GM18505 (cell line): Measurements from ENCODE around the gene SPDYE17.
"Not testable (repeated sequence)": the region's sequence is repeated elsewhere in the genome, so short reads cannot be mapped to it uniquely, and the experiment has no call there.

Source experiments
- ATAC-seq: cut with Tn5 transposase; IDR thresholded peaks from one replicate; pipeline ENCODE4 v1.9.1; 2021; ENCODE audit not compliant: unreplicated experiment

The SPDYE17 gene, protein sequence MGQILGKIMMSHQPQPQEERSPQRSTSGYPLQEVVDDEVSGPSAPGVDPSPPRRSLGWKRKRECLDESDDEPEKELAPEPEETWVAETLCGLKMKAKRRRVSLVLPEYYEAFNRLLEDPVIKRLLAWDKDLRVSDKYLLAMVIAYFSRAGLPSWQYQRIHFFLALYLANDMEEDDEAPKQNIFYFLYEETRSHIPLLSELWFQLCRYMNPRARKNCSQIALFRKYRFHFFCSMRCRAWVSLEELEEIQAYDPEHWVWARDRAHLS

DNA sequence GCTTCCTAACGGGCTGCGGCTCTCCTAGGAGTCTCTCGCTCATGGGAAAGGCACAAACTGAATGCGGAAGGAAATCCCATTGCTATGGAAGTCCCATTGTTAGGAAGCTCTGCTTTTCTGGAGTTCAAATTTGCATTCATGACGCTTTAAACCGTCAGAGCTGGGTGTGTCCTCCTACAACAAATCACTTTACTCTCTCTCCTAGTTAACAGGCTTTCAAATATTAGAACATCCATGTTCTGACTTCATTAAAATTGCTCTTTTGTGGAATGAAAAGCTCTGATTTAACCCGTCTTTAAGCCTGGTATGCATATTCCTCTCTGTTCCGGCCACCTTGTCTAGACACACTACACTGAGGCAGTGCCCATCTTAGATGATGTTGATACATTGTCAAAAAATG is at the start of gene SPDYE17:
Gene SPDYE17, minus strand, starts transcription at position 101 of the 400 bp plus-strand sequence. CDS start 1,791 bp downstream, outside the sequence.
- ATAC-seq = not testable (repeated sequence)

DNA sequence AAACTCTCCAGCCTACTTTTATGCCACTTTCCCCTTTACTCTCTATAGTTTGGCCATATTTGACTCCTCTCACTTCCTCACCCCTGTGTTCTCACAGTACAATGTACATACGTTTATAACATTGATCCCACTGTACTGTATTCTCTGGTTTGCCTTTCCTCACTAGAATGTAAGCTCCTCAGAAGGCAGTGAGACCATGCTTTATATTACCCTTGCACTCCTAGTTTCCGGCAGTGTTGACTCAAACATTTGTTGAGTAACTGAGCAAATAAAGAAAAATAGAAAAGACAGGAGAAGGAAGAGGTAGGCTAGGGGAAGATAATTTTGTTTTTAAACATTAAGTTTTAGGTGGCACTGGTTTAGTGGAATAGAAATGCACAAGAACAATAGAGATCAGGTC is 48.1 kb upstream of the SPDYE17 start:
- not testable (repeated sequence) for ATAC-seq

- not testable (repeated sequence) for ATAC-seq
These were observed 47.5 kb upstream of the SPDYE17 start for GRCh38 chr7:77079624-77080023.

GRCh38 chr7:77079112-77079511 is 47.0 kb upstream of the SPDYE17 start:
- ATAC-seq = not testable (repeated sequence)

DNA sequence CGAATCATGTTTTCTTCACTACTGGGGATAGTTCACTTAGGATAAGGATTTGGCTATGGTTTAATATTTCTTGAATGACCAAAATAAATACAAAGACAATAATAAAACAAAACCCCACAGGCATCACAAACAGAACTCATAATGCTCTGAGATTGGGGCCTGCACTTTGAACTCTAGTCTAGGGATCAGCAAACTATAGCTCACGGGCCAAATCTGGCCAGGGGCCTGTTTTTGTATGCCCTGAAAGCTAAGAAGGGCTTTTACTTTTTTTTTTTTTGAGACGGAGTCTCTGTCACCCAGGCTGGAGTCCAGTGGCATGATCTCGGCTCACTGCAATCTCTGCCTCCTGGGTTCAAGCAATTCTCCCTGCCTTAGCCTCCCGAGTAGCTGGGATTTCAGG is 44.9 kb upstream of the SPDYE17 start:
- ATAC-seq = not testable (repeated sequence)

DNA sequence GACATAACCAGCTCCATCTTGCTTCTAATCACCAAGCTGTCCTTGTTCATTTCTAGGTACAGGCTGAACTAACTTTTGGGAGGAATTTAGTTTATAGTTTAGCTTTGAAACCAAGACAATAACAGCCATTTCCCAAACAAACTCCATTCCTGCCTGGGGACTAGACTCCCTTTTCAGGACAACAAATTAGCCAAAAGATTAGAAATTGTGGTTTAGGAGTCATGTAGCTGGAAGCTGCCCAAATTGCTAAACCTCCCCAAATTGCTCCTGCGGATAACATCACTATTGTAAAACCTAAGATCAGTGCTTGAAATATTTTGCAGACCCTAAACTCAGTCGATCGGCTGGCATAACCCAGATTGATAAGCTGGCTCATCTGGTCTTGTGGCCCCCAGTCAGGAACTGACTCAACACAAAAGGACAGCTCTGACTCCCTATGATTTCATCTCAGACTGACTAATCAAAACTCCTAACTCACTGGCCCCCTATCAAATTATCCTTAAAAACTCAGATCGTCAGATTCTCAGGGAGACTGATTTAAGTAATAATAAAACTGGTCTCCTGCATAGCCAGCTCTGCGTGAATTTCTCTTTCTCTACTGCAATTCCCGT is 42.7 kb upstream of the SPDYE17 start:
- not testable (repeated sequence) for ATAC-seq

- not testable (repeated sequence) for ATAC-seq
These were observed 38.9 kb upstream of the SPDYE17 start for GRCh38 chr7:77071108-77071507.

- not testable (repeated sequence) for ATAC-seq
These were observed 33.7 kb upstream of the SPDYE17 start for GRCh38 chr7:77065869-77066268.

GRCh38 chr7:77063732-77064131 is 31.6 kb upstream of the SPDYE17 start:
- not testable (repeated sequence) for ATAC-seq

- not testable (repeated sequence) for ATAC-seq
These were observed 30.4 kb upstream of the SPDYE17 start, which contains the start of gene SPDYE18 for GRCh38 chr7:77062557-77062956. Gene SPDYE18, minus strand, starts transcription at chr7:77062558. Its CDS starts 2,046 bp downstream, at chr7:77060512.

DNA sequence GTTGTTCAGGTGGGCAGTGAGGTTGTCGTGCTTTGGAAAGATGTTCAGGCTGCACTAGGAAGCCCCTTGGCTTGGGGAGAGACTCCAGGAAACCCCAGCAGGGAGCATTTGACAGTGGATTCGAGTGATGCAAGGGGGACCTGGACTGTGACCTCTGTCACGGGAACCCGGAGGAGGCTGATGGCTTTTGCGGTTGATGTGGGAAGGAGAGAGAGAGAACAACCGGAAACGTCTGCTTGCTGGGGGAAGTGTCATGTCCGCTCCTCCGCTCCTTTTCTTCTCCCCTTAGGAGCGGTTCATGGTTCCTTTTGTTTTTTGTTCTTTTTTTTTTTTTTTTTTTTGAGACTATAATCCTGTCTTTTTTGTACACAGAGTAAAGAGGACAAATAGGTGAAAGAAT is 5.8 kb downstream of the SPDYE17 start:
- not testable (repeated sequence) for ATAC-seq

DNA sequence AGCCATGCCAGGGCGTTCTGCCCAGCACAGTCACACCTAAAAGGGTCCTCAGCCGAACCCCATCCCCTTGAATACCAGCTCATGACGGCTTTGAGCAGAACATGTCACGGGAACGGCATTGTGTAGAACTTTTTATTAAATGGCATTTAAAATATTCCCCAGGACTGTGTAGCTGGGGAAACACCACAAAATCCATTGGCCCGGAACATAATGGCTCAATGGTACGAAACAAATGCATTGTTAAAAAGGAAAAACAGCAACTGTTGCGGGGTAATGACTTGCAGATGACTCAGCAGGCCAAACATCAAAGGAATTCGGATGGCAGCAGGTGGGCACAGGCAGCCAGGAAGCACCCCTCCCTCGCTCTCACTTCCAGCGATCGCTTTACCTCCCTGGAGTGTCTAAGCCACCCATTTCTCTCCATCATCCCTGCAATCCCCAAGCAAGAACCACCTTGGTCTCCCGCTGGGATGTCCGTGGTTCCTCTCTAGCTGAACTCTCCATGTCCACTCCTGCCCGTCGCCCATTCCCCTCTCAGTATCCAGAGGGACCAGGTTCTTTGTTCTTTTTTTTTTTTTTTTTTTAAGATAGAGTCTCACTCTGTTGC is 22.0 kb downstream of the SPDYE17 start:
- ATAC-seq = not testable (repeated sequence)

GRCh38 chr7:77008000-77008399 is 24.2 kb downstream of the SPDYE17 start:
- ATAC-seq = not testable (repeated sequence)

DNA sequence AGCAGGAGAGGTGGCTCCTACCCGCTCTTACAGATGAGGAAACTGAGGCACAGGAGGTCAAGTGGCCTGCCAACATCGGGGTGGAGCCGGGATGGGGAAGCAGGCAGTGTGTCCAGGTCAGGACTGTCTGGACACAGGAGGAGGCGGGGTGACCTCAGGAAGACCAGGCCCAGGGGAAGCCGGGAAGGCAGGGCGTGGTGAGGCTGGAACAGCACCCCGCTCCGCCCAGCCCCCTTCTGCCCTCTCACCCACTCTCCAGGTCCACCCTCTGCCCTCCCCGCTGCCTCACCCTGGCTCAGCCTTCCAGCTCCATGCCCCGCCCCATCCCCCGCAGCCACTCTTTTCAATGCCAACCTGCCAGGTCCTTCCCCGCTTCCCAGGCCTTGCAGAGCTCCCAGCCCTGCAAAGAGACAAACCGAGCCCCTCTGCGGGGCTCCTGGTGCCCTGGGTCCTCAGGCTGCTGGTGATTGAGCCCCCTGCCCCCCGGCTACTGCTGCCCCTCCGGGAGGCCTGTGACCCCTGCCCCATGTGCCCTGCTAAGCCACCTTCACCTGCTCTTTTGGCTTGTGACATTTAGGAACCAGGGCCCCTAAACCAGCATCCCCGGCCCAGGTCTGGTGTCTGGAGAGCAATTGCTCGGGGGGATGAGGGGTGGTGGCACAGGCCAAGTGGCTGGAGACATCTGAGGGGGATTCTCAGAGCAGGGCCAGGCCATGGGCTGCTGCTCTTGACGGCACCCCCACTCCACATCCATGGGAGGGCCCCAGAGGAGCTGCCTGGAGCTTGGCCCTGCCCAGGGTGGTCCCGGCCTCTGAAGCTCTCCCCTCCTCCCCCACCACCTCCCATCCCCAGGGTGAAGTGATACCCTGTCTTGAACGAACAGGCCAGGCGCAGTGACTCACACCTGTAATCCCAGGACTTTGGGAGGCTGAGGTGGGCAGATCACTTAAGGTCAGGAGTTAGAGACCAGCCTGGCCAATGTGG is 25.7 kb downstream of the SPDYE17 start:
- ATAC-seq = not testable (repeated sequence)

GRCh38 chr7:77005461-77006057 is 26.6 kb downstream of the SPDYE17 start:
- not testable (repeated sequence) for ATAC-seq

DNA sequence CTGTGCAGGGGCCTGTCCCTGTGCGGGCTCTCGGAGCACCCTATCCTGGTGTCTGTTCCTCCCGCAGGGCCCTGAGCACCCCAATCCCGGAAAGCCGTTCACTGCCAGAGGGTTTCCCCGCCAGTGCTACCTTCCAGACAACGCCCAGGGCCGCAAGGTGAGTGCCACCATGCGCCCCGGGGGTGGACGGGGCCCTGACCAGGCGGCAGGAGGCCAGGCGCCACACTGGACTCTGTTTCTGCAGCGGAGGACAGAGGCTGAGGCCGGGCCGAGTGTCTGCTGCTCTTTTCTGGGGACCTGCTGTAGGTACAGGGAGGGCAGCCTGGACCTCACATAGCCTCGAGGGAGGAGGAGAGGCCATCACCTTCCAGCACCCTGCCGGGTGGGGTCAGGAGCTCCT is 28.0 kb downstream of the SPDYE17 start:
- ATAC-seq = not testable (repeated sequence)

- ATAC-seq = not testable (repeated sequence)
These were observed 28.9 kb downstream of the SPDYE17 start for GRCh38 chr7:77003241-77003640.

DNA sequence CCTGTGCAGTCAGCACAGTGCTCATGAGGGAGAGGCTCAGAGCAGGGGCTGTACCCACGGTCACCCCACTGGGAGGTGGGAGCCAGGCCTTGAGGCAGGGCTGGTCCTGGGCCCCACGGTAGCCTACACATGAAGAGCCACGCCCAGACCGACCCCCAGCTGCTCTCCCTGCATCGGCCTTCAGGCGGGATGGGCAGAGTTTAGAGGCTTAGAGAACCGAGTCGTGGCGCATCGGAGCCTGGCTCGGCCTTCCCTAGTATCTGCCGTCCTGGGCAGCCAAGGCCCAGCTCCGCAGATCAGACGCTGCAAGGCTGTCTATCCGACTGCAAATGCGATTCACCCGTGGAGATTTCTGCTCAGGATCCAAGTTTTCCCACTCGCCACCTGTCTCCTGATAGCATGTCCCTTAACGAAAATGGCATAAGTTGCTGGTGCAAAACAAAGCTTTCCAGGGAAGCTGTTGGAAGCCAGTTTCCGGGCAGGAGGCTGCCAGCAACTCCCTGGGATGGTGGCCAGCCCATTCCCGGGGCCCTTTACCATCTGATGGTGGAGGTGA is 29.4 kb downstream of the SPDYE17 start:
- not testable (repeated sequence) for ATAC-seq

DNA sequence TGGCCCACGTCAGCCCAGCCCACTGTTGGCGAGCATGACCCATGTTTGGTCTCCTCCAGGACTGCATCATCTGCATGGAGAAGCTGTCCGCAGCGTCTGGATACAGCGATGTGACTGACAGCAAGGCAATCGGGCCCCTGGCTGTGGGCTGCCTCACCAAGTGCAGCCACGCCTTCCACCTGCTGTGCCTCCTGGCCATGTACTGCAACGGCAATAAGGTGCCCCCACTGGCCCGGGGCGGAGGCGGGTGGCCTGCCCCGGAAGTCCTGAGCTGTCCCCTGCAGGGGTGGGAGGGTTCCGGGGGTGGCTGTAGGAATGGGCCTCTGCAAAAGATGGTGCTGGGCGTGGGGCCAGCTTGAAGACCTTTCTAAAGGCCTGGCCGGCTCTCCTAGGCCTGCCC is 30.1 kb downstream of the SPDYE17 start:
- ATAC-seq = not testable (repeated sequence)
